Measurements from ENCODE around the gene DCC.

DNA sequence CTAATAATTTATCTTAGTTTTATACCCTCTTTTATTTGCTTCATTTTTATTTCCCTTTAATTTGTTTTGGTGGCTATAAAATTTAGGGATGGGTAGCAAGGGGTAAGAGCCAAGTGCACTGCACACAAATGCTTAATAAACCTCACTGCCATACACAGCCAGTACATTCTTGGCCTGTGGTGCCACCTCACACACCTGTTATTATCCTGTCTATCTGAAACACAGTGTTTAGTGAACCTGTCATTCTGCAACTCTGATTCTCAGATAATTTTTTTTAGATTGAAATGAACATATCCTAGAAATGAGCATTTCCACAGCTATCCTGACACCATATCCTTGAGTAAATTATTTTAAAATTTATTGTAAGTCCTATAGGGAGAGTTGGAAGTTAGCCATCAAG lies 807.5 kb downstream of the DCC start:
- TF ChIP-seq, protein P1, sequence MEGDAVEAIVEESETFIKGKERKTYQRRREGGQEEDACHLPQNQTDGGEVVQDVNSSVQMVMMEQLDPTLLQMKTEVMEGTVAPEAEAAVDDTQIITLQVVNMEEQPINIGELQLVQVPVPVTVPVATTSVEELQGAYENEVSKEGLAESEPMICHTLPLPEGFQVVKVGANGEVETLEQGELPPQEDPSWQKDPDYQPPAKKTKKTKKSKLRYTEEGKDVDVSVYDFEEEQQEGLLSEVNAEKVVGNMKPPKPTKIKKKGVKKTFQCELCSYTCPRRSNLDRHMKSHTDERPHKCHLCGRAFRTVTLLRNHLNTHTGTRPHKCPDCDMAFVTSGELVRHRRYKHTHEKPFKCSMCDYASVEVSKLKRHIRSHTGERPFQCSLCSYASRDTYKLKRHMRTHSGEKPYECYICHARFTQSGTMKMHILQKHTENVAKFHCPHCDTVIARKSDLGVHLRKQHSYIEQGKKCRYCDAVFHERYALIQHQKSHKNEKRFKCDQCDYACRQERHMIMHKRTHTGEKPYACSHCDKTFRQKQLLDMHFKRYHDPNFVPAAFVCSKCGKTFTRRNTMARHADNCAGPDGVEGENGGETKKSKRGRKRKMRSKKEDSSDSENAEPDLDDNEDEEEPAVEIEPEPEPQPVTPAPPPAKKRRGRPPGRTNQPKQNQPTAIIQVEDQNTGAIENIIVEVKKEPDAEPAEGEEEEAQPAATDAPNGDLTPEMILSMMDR (IDR thresholded peaks at IDR 0.05), result no peak
- TF ChIP-seq POLR2A (IDR thresholded peaks at IDR 0.05), result no peak

Measured in thyroid gland (tissue), 4 donors.